ENCODE measurements around the gene FAM222B.

FAM222B gene

GRCh38 chr17:28714281-28714680 lies 128.3 kb downstream of the FAM222B start:
- no peak for DNase-seq (ENCODE audit: low read depth in 2 of 2)

GRCh38 chr17:28712705-28713415 lies 129.7 kb downstream of the FAM222B start:
- DNase-seq (ENCODE audit: low read depth in 2 of 2): no peak

GRCh38 chr17:28712032-28712704 lies 130.4 kb downstream of the FAM222B start:
- peak in 1 of 2 donors; percentile 58 for DNase-seq (ENCODE audit: low read depth in 2 of 2)

- DNase-seq (ENCODE audit: low read depth in 2 of 2): no peak
Observed at GRCh38 chr17:28711723-28712031, 130.9 kb downstream of the FAM222B start, which contains the start of gene PROCA1. Gene PROCA1, minus strand, starts transcription at chr17:28711888. Its CDS starts 228 bp downstream, at chr17:28711660.

GRCh38 chr17:28710861-28711722 lies 131.5 kb downstream of the FAM222B start:
- DNase-seq (ENCODE audit: low read depth in 2 of 2): peak; percentile 76 to 81

- no peak for DNase-seq (ENCODE audit: low read depth in 2 of 2)
Observed at GRCh38 chr17:28707339-28707720, 135.3 kb downstream of the FAM222B start.

GRCh38 chr17:28706471-28707338 lies 135.9 kb downstream of the FAM222B start:
- no peak for DNase-seq (ENCODE audit: low read depth in 2 of 2)
